GM19468 (cell line): ENCODE measurements around the gene UVSSA.
"Not testable (repeated sequence)": the region's sequence is repeated elsewhere in the genome, so short reads cannot be mapped to it uniquely, and the experiment has no call there.

Experiments
- ATAC-seq: cut with Tn5 transposase; IDR thresholded peaks from one replicate; pipeline ENCODE4 v1.9.1; 2021; ENCODE audit warnings: mild to moderate bottlenecking, moderate library complexity, moderate number of reproducible peaks; ENCODE audit not compliant: unreplicated experiment; ENCODE audit errors: extremely low read depth

Gene UVSSA

GRCh38 chr4:1416051-1416947, 69.3 kb downstream of the UVSSA start:
- ATAC-seq, result no peak

GRCh38 chr4:1416948-1417260, 69.9 kb downstream of the UVSSA start:
- no peak for ATAC-seq

GRCh38 chr4:1417522-1418390, 70.7 kb downstream of the UVSSA start:
- ATAC-seq, result no peak

GRCh38 chr4:1418494-1419285, 71.7 kb downstream of the UVSSA start:
- ATAC-seq, result no peak

- ATAC-seq, result no peak
These were observed 72.7 kb downstream of the UVSSA start for GRCh38 chr4:1419708-1420107.

- no peak for ATAC-seq
These were observed 74.6 kb downstream of the UVSSA start for GRCh38 chr4:1421657-1422056.

GRCh38 chr4:1427010-1427409, 80.0 kb downstream of the UVSSA start:
- ATAC-seq, result no peak

GRCh38 chr4:1443688-1444172, 96.7 kb downstream of the UVSSA start:
- not testable (repeated sequence) for ATAC-seq
